Measurements from ENCODE around the gene ADD1.
"Not testable (repeated sequence)": the region's sequence is repeated elsewhere in the genome, so short reads cannot be mapped to it uniquely, and the experiment has no call there.

The ADD1 gene

DNA sequence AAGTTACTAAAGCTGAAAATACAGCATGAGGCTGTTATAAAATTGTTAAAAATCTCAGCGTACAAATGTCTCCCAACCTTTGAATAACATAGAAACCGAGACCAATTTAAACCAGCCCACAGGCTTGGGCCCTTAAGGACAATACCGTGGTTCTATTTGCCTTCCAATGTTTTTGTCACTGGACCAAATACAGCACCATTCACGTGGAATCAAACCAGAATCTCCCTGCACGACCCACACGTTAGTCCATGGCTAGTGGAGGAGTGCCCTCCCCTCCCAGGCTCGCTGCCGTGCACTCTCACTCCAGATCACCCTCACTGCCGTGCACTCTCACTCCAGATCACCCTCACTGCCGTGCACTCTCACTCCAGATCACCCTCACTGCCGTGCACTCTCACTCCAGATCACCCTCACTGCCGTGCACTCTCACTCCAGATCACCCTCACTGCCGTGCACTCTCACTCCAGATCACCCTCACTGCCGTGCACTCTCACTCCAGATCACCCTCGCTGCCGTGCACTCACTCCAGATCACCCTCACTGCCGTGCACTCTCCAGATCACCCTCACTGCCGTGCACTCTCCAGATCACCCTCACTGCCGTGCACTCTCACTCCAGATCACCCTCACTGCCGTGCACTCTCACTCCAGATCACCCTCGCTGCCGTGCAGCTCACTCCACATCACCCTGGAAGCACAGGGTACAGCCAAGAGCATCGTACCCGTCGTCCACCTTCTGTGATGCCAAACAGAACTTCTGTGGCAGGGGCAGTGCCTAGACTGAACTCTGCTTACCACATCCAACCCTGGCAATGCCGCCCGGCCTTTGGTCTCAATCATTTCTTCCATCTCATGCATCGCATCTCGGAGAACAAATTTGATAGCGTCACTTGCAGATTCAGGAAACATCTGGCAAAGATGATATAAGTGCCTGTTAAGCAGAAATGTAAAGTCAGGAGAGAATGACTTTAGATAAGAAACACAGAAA lies 102.3 kb downstream of the ADD1 start:
- H3K36me3 ChIP-seq (ENCODE audit: control insufficient read depth, insufficient read depth, low read length) = peaks cover 89% of the 10 kb centered on the region
- not testable (repeated sequence) for H3K4me1 ChIP-seq (ENCODE audit: control insufficient read depth, insufficient read depth, low read length, poor library complexity, severe bottlenecking); H3K4me3 ChIP-seq (ENCODE audit: insufficient read depth, low read depth, low read length, poor library complexity, severe bottlenecking); DNase-seq; H3K27me3 ChIP-seq (replicated peaks; ENCODE audit: control insufficient read depth, insufficient read depth, low read length, poor library complexity, severe bottlenecking); H3K27ac ChIP-seq (ENCODE audit: insufficient read depth, low read length, poor library complexity, severe bottlenecking); H3K9me3 ChIP-seq (ENCODE audit: control insufficient read depth, low read length)

DNA sequence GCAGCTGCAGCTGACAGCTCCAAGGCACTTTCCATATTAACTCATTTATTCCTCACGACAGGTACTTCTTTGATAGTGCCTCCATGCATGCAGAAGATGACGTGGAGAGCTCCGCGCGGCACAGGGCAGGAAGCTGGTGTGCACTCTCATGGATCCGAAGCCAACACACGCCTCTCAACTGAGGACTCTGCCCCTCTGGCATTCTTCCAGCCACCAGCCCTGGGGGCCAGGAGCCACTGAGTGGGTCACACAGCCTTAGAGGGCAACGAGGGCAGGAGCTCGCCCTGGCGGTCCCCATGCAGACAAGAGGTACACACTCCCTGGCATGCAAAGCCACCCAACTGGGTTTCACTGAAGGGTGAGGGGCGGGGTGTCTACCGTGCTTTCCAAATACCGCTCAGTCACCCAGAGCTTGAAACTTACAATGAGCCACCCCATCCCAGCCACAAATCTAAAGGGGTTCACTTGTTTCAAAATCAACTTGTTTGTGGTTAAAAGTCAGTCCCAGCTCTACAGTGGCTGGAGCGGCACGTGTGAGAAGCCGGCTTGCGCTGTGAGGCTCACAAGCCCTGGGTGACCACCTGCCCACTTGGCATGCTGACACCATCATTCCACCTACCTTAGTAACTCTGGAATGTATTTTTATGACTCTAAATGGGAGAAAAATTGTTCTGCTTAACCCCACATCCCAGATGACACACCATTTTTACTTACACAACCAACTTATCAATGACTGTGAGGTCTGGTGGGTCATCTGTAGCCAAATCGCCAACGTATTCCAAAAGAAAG lies 103.4 kb downstream of the ADD1 start:
- H3K27me3 ChIP-seq (replicated peaks; ENCODE audit: control insufficient read depth, insufficient read depth, low read length, poor library complexity, severe bottlenecking) = no peaks in the 10 kb centered on the region
- no peak for DNase-seq
- H3K36me3 ChIP-seq (ENCODE audit: control insufficient read depth, insufficient read depth, low read length) = peaks cover 87% of the 10 kb centered on the region
- no peaks in the 10 kb centered on the region for H3K4me1 ChIP-seq (ENCODE audit: control insufficient read depth, insufficient read depth, low read length, poor library complexity, severe bottlenecking)
- no peaks in the 10 kb centered on the region for H3K9me3 ChIP-seq (ENCODE audit: control insufficient read depth, low read length)
- H3K4me3 ChIP-seq (ENCODE audit: insufficient read depth, low read depth, low read length, poor library complexity, severe bottlenecking) = no peak overlapping the region
- H3K27ac ChIP-seq (ENCODE audit: insufficient read depth, low read length, poor library complexity, severe bottlenecking) = no peak overlapping the region

DNA sequence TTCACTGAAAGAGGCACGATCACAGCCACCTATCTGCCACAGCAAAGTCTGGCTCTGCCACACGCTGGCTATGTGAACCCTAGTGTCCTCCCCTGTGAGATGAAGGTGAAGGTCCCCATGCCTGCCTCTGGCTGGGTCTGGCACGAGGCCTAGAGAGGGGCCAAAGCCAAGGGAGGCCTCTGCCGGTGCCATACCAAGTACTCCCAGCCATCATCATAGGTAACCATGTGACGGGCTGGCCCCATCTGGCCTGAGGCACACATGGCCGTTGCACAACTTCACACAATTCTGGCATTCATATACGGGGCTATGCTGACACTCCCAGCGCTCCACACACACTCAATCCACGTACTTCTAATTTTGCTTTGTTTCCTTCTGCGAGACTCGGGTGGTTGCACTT lies 104.3 kb downstream of the ADD1 start:
- H3K9me3 ChIP-seq (ENCODE audit: control insufficient read depth, low read length) = no peaks in the 10 kb centered on the region
- no peaks in the 10 kb centered on the region for H3K27me3 ChIP-seq (replicated peaks; ENCODE audit: control insufficient read depth, insufficient read depth, low read length, poor library complexity, severe bottlenecking)
- H3K27ac ChIP-seq (ENCODE audit: insufficient read depth, low read length, poor library complexity, severe bottlenecking) = no peak overlapping the region
- DNase-seq = no peak
- no peak overlapping the region for H3K4me3 ChIP-seq (ENCODE audit: insufficient read depth, low read depth, low read length, poor library complexity, severe bottlenecking)
- H3K36me3 ChIP-seq (ENCODE audit: control insufficient read depth, insufficient read depth, low read length) = peaks cover 84% of the 10 kb centered on the region
- no peaks in the 10 kb centered on the region for H3K4me1 ChIP-seq (ENCODE audit: control insufficient read depth, insufficient read depth, low read length, poor library complexity, severe bottlenecking)

DNA sequence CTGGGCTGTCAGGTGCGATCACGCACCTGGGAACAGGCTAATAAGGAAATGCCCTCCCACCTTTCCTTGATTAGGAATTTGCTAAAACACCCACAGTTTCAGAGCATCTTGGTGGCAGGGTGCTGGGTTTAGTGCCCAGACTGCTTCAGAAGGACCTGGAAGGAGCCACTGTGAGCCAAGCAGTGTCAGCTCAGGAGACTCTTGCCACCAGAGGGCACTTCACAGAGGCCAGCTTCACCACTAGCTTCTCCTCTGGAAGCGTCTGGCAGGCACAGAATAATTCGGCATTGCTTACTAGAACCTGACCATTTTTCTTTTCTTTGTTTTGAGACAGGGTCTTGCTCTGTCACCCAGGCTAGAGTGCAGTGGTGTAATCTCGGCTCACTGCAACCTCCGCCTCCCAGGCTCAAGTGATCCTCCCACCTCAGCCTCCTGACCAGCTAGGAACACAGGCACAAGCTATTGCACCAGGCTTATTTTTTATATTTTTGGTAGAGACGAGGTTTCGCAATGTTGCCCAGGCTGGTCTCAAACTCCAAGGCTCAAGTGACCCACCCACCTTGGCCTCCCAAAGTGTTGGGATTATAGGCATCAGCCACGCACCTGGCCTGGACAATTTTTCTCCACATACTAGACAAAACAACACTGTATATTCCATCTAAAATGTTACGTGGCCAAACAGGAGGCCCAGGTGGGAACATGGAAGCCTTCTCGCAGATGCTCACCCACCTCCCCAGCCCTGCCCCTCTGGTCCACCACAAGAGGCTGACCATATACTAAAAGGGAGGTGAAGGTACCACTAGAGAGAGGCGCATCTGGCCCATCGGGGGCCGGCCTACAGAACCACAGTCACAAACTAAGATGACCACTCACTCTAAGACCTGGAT lies 105.5 kb downstream of the ADD1 start:
- Histone ChIP-seq H3K4me3 (ENCODE audit: insufficient read depth, low read depth, low read length, poor library complexity, severe bottlenecking) (no peak overlapping the region), H3K27me3 (replicated peaks; ENCODE audit: control insufficient read depth, insufficient read depth, low read length, poor library complexity, severe bottlenecking) (no peaks in the 10 kb centered on the region), H3K4me1 (ENCODE audit: control insufficient read depth, insufficient read depth, low read length, poor library complexity, severe bottlenecking) (no peaks in the 10 kb centered on the region), H3K27ac (ENCODE audit: insufficient read depth, low read length, poor library complexity, severe bottlenecking) (no peak overlapping the region), H3K9me3 (ENCODE audit: control insufficient read depth, low read length) (no peaks in the 10 kb centered on the region), H3K36me3 (ENCODE audit: control insufficient read depth, insufficient read depth, low read length) (peaks cover 84% of the 10 kb centered on the region)
- no peak for DNase-seq

DNA sequence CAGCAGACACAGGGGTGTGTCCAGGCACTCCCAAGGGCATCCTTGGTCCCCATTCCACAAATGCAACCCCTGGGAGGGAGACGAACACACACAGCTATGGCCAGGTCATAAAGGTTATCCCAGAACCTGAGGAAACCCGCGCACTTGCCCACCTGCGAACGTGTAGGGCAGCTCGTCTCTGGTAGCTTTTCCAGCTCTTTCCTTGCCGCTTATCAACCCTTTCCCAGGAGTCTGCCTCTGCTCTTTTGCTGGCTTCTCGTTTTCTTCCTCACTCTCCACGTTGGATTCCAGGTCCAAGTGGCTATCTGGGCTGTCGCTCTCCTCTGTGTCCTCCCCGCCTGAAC lies 106.1 kb downstream of the ADD1 start:
- no peaks in the 10 kb centered on the region for H3K27me3 ChIP-seq (replicated peaks; ENCODE audit: control insufficient read depth, insufficient read depth, low read length, poor library complexity, severe bottlenecking)
- H3K9me3 ChIP-seq (ENCODE audit: control insufficient read depth, low read length) = no peaks in the 10 kb centered on the region
- H3K4me1 ChIP-seq (ENCODE audit: control insufficient read depth, insufficient read depth, low read length, poor library complexity, severe bottlenecking) = no peaks in the 10 kb centered on the region
- no peak overlapping the region for H3K27ac ChIP-seq (ENCODE audit: insufficient read depth, low read length, poor library complexity, severe bottlenecking)
- H3K36me3 ChIP-seq (ENCODE audit: control insufficient read depth, insufficient read depth, low read length) = peaks cover 85% of the 10 kb centered on the region
- H3K4me3 ChIP-seq (ENCODE audit: insufficient read depth, low read depth, low read length, poor library complexity, severe bottlenecking) = no peak overlapping the region
- no peak for DNase-seq

DNA sequence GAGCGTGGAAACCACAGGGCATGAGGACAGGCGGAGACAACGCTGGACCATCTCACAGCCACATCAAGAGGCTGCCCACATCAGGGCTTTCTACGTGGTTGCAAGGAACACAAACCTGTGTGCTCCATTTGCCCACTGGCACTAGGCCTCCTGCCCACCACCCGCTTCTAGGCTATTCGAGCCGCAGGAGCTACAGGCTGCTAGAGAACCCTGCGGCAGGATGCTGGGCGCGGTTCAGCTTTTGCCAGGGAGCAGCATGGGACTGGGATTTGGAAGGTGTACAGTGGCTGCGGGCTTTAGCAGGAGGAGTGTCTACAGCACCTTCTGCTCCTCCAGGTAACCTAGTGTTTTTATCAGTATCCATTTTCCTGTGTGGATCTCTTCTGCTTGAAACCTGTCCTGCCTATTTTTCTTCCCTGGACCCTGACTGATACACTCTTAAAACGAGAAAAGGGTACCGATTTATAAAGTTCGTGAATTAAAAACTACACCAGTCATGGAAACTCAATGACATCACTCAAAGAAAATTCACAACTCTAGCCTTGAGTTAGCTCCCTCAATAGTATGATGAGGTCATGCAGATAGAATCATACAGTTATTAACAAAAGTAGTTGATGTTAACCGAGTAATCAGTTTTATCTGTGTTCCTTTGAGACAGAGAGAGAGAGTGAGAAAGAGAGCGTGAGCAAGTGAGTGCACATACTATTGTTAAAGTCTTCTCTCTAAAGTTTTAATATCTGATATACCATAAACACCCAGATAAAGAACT lies 106.8 kb downstream of the ADD1 start:
- no peak overlapping the region for H3K27ac ChIP-seq (ENCODE audit: insufficient read depth, low read length, poor library complexity, severe bottlenecking)
- H3K36me3 ChIP-seq (ENCODE audit: control insufficient read depth, insufficient read depth, low read length) = peaks cover 80% of the 10 kb centered on the region
- no peak for DNase-seq
- H3K4me3 ChIP-seq (ENCODE audit: insufficient read depth, low read depth, low read length, poor library complexity, severe bottlenecking) = no peak overlapping the region
- no peaks in the 10 kb centered on the region for H3K4me1 ChIP-seq (ENCODE audit: control insufficient read depth, insufficient read depth, low read length, poor library complexity, severe bottlenecking)
- H3K27me3 ChIP-seq (replicated peaks; ENCODE audit: control insufficient read depth, insufficient read depth, low read length, poor library complexity, severe bottlenecking) = no peaks in the 10 kb centered on the region
- H3K9me3 ChIP-seq (ENCODE audit: control insufficient read depth, low read length) = no peaks in the 10 kb centered on the region

DNA sequence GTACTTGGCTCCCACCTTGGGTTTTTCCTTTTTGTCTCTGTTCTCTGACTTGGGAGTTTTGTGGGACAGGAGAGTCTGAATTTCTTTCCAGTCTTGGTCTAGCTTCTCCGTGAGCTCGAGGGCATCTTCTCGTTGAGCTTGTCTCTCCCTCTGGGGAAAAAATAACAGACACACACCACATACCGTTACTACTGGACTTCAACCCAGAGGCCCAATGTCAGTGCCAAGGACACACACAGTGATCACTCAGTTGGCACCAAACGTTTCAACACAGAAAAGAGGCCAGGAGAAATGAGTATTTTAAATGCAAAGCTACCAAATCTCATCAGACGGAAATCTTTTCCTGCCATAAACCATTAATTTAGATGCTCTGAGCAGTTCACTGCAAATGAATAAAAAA lies 109.9 kb downstream of the ADD1 start:
- DNase-seq = no peak
- Histone ChIP-seq H3K27me3 (replicated peaks; ENCODE audit: control insufficient read depth, insufficient read depth, low read length, poor library complexity, severe bottlenecking) (no peaks in the 10 kb centered on the region), H3K36me3 (ENCODE audit: control insufficient read depth, insufficient read depth, low read length) (peaks cover 81% of the 10 kb centered on the region), H3K27ac (ENCODE audit: insufficient read depth, low read length, poor library complexity, severe bottlenecking) (no peak overlapping the region), H3K9me3 (ENCODE audit: control insufficient read depth, low read length) (no peaks in the 10 kb centered on the region), H3K4me3 (ENCODE audit: insufficient read depth, low read depth, low read length, poor library complexity, severe bottlenecking) (no peak overlapping the region), H3K4me1 (ENCODE audit: control insufficient read depth, insufficient read depth, low read length, poor library complexity, severe bottlenecking) (no peaks in the 10 kb centered on the region)

DNA sequence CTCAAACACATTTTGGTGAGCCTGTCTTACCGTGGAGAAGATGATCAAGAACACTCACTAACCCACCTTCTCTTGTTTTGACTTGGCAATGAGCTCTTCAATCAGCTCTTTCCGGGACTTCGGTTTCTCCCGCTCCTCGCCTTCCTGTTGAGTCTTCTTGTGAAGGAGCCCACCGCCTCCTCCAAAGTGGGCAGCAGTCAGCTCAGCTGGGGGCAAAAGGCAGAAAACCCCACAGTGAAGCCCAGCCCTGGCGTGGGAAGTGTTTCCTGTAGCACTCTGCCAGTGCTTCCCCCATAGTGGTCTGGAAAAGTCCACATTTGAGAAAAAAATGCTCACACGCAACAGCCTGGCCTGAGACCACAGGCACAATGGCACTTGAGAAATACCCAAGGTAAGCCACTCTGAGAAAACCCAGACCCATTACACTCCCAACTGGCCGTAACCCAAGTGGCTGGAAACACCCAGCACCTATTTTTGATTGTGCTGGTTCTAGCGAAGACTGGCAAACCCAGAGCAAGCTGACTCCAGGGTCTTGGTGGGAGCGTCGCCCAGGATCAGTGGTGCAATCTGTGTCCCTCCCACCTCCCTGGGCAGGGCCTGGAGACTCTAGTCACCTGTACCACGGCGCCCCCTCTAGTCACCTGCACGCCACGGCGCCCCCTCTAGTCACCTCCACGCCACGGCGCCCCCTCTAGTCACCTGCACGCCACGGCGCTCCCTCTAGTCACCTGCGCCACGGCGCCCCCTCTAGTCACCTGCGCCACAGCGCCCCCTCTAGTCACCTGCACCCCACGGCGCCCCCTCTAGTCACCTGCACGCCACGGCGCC lies 110.9 kb downstream of the ADD1 start:
- Histone ChIP-seq H3K9me3 (ENCODE audit: control insufficient read depth, low read length) (no peaks in the 10 kb centered on the region), H3K27ac (ENCODE audit: insufficient read depth, low read length, poor library complexity, severe bottlenecking) (peak overlapping the region; percentile 52), H3K4me1 (ENCODE audit: control insufficient read depth, insufficient read depth, low read length, poor library complexity, severe bottlenecking) (no peaks in the 10 kb centered on the region), H3K27me3 (replicated peaks; ENCODE audit: control insufficient read depth, insufficient read depth, low read length, poor library complexity, severe bottlenecking) (no peaks in the 10 kb centered on the region), H3K36me3 (ENCODE audit: control insufficient read depth, insufficient read depth, low read length) (peaks cover 75% of the 10 kb centered on the region), H3K4me3 (ENCODE audit: insufficient read depth, low read depth, low read length, poor library complexity, severe bottlenecking) (no peak overlapping the region)
- peak in 2 of 3 donors; percentile 36 to 47 for DNase-seq

Data from effector memory CD4-positive, alpha-beta T cell (primary cell).